GM12892 (cell line): ENCODE data around the gene TMPO.

Source experiments
- POLR2A ChIP-seq: IDR thresholded peaks from 2 replicates; pipeline ENCODE4 v1.6.1; 2011; ENCODE audit warnings: low read depth, low read length, control low read depth
- POLR2AphosphoS5 ChIP-seq: IDR thresholded peaks from 2 replicates; pipeline ENCODE4 v1.6.1; 2011; ENCODE audit warnings: low read depth, low read length, control low read depth

DNA sequence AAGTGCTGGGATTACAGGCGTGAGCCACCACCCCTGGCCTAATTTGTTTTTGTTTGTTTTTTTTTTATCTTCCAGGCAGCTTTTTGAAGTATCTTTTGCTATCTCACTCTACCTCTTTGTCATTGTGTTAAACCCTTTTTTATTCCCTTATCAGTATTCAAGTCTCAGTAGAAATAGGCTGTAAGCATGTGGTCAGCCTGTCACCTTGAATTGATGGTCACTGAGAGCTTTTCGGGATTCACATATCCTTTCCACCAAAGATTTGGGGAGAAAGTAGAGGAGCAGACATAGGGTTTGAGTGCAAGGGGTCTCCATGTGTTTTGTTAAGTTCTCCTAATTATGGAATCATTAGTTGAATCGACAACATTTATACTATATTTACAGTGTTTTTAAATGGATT lies 36.4 kb downstream of the TMPO start:
- no peak for TF ChIP-seq POLR2A
- no peak for TF ChIP-seq POLR2AphosphoS5
